Uterus (tissue), 2 donors: ENCODE results near the gene ZFP36.

Experiments used
- POLR2A ChIP-seq, 2 donors: fragments of 450-650 bp; IDR thresholded peaks; one replicate each; pipeline ENCODE4 v1.6.1; 2016; ENCODE audit warnings: antibody characterized with exemption in 2 of 2, mild to moderate bottlenecking in 1 of 2, moderate library complexity in 1 of 2
- TF ChIP-seq, protein P1 (sequence below), 4 experiments: fragments of 200-600 bp in 2 of 4; fragments of 450-650 bp in 2 of 4; sonication (generic) in 2 of 4; IDR thresholded peaks; one replicate each; pipeline ENCODE4 v1.5.1; 2016 to 2019; ENCODE audit warnings: antibody characterized with exemption in 4 of 4, mild to moderate bottlenecking in 2 of 4, moderate library complexity in 1 of 4

DNA sequence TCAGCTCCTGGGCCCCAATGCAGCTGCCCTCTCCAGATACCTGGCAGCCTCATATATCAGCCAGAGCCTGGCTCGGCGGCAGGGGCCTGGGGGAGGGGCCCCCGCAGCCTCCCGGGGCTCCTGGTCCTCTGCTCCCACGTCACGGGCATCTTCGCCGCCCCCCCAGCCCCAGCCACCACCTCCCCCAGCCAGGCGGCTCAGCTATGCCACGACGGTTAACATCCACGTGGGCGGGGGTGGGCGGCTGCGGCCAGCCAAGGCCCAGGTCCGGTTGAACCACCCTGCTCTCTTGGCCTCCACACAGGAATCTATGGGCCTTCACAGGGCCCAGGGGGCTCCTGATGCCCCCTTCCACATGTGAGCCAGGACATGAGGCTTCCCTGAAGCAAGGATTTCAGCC is 18.3 kb downstream of the ZFP36 start:
- TF ChIP-seq, protein P1, sequence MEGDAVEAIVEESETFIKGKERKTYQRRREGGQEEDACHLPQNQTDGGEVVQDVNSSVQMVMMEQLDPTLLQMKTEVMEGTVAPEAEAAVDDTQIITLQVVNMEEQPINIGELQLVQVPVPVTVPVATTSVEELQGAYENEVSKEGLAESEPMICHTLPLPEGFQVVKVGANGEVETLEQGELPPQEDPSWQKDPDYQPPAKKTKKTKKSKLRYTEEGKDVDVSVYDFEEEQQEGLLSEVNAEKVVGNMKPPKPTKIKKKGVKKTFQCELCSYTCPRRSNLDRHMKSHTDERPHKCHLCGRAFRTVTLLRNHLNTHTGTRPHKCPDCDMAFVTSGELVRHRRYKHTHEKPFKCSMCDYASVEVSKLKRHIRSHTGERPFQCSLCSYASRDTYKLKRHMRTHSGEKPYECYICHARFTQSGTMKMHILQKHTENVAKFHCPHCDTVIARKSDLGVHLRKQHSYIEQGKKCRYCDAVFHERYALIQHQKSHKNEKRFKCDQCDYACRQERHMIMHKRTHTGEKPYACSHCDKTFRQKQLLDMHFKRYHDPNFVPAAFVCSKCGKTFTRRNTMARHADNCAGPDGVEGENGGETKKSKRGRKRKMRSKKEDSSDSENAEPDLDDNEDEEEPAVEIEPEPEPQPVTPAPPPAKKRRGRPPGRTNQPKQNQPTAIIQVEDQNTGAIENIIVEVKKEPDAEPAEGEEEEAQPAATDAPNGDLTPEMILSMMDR (IDR thresholded peaks at IDR 0.05) = no peak
- no peak for TF ChIP-seq POLR2A (IDR thresholded peaks at IDR 0.05)
